Erythroblast (primary cell): ENCODE data around the gene KAT6B.

Source experiments
- GATA1 ChIP-seq: IDR thresholded peaks from 2 replicates; pipeline ENCODE4 v1.6.1; 2011; ENCODE audit warnings: low read depth, mild to moderate bottlenecking, control low read depth, low read length, moderate library complexity
- POLR2A ChIP-seq: IDR thresholded peaks from 2 replicates; pipeline ENCODE4 v1.6.1; 2011; ENCODE audit warnings: mild to moderate bottlenecking, low read length

GRCh38 chr10:74900297-74900696 lies 73.9 kb downstream of the KAT6B start:
- TF ChIP-seq POLR2A (no peak), GATA1 (no peak)
